Neutrophil (primary cell): Measurements from ENCODE around the gene SUN1.
"Not testable (repeated sequence)": the region's sequence is repeated elsewhere in the genome, so short reads cannot be mapped to it uniquely, and the experiment has no call there.

ENCODE experiments used
- H3K27ac ChIP-seq: fragments of 200-600 bp; sonication (generic); 2 replicates; pipeline ENCODE4 v1.5.1; 2016; ENCODE audit warnings: mild to moderate bottlenecking, moderate library complexity
- H3K27me3 ChIP-seq: fragments of 200-600 bp; sonication (generic); 2 replicates; pipeline ENCODE4 v1.6.0; 2016; ENCODE audit warnings: mild to moderate bottlenecking
- H3K36me3 ChIP-seq: fragments of 200-600 bp; sonication (generic); 2 replicates; pipeline ENCODE4 v1.5.1; 2017
- H3K4me1 ChIP-seq, 2 experiments: fragments of 200-600 bp in 1 of 2; sonication (generic) in 1 of 2; 1 replicate in 1 of 2; 2 replicates in 1 of 2; pipeline versions ENCODE4 v1.5.1 to v1.6.1; 2013 to 2016; ENCODE audit warnings: low read depth in 1 of 2, low read length in 1 of 2, mild to moderate bottlenecking in 1 of 2, moderate library complexity in 1 of 2; ENCODE audit not compliant: control insufficient read depth in 1 of 2, insufficient read depth in 1 of 2
- H3K4me3 ChIP-seq, 2 experiments: fragments of 200-600 bp in 1 of 2; sonication (generic) in 1 of 2; 1 replicate in 1 of 2; 2 replicates in 1 of 2; pipeline ENCODE4 v1.5.1; 2013 to 2016; ENCODE audit warnings: low read depth in 1 of 2, low read length in 1 of 2, mild to moderate bottlenecking in 1 of 2, moderate library complexity in 1 of 2
- H3K9me3 ChIP-seq: fragments of 200-600 bp; sonication (generic); 2 replicates; pipeline ENCODE4 v1.5.1; 2016
- CTCF ChIP-seq: fragments of 200-600 bp; sonication (generic); IDR thresholded peaks from 2 replicates; pipeline ENCODE4 v1.5.1; 2016; ENCODE audit warnings: antibody characterized with exemption

SUN1 gene

GRCh38 chr7:794671-795329 lies 37.5 kb upstream of the SUN1 start:
- Histone ChIP-seq H3K4me3 (no peak overlapping the region), H3K27ac (no peak overlapping the region), H3K4me1 (peaks cover 0 to 2% of the 10 kb centered on the region in 2 experiments), H3K9me3 (no peaks in the 10 kb centered on the region), H3K36me3 (no peaks in the 10 kb centered on the region), H3K27me3 (no peaks in the 10 kb centered on the region)
- no peak for TF ChIP-seq CTCF

- H3K4me1 ChIP-seq, H3K9me3 ChIP-seq, H3K36me3 ChIP-seq, H3K27ac ChIP-seq, H3K27me3 ChIP-seq, H3K4me3 ChIP-seq: not testable (repeated sequence)
Measured at GRCh38 chr7:796434-797169, 35.7 kb upstream of the SUN1 start.

GRCh38 chr7:798921-799470 lies 33.3 kb upstream of the SUN1 start:
- Histone ChIP-seq H3K4me1 (peaks cover 0 to 7% of the 10 kb centered on the region in 2 experiments), H3K27ac (no peak overlapping the region), H3K4me3 (no peak overlapping the region), H3K27me3 (peaks cover 19% of the 10 kb centered on the region), H3K9me3 (no peaks in the 10 kb centered on the region), H3K36me3 (no peaks in the 10 kb centered on the region)
- no peak for TF ChIP-seq CTCF

- no peak for TF ChIP-seq CTCF
- Histone ChIP-seq H3K36me3 (no peaks in the 10 kb centered on the region), H3K4me3 (no peak overlapping the region), H3K27me3 (peaks cover 36% of the 10 kb centered on the region), H3K4me1 (peaks cover 0 to 7% of the 10 kb centered on the region in 2 experiments), H3K9me3 (no peaks in the 10 kb centered on the region), H3K27ac (no peak overlapping the region)
Measured at GRCh38 chr7:800692-801091, 31.6 kb upstream of the SUN1 start.

GRCh38 chr7:801351-801750 lies 30.9 kb upstream of the SUN1 start:
- H3K27me3 ChIP-seq: peaks cover 37% of the 10 kb centered on the region
- H3K9me3 ChIP-seq: not testable (repeated sequence)

GRCh38 chr7:801940-802381 lies 30.3 kb upstream of the SUN1 start:
- Histone ChIP-seq H3K4me1 (peaks cover 0 to 7% of the 10 kb centered on the region in 2 experiments), H3K36me3 (no peaks in the 10 kb centered on the region), H3K9me3 (no peaks in the 10 kb centered on the region), H3K27me3 (peaks cover 37% of the 10 kb centered on the region), H3K4me3 (no peak overlapping the region), H3K27ac (no peak overlapping the region)
- TF ChIP-seq CTCF: no peak

More at GRCh38 chr7:801351-801750, 30.9 kb upstream of the SUN1 start:
- H3K4me3 ChIP-seq, H3K36me3 ChIP-seq, H3K27ac ChIP-seq, H3K4me1 ChIP-seq: not testable (repeated sequence)
